Neural progenitor cell (in vitro differentiated cells): ENCODE results near the gene REEP1.

Source experiments
- EZH2 ChIP-seq: fragments of 200-600 bp; sonication (generic); IDR thresholded peaks from 2 replicates; pipeline ENCODE4 v1.6.1; 2017; ENCODE audit warnings: antibody characterized with exemption, mild to moderate bottlenecking, moderate library complexity
- EZH2phosphoT487 ChIP-seq: fragments of 200-600 bp; sonication (generic); IDR thresholded peaks from 2 replicates; pipeline ENCODE4 v1.6.1; 2017; ENCODE audit warnings: antibody characterized with exemption
- TF ChIP-seq, protein P1 (sequence below): fragments of 200-600 bp; sonication (generic); IDR thresholded peaks from 2 replicates; pipeline ENCODE4 v1.5.1; 2017; ENCODE audit warnings: antibody characterized with exemption, mild to moderate bottlenecking

DNA sequence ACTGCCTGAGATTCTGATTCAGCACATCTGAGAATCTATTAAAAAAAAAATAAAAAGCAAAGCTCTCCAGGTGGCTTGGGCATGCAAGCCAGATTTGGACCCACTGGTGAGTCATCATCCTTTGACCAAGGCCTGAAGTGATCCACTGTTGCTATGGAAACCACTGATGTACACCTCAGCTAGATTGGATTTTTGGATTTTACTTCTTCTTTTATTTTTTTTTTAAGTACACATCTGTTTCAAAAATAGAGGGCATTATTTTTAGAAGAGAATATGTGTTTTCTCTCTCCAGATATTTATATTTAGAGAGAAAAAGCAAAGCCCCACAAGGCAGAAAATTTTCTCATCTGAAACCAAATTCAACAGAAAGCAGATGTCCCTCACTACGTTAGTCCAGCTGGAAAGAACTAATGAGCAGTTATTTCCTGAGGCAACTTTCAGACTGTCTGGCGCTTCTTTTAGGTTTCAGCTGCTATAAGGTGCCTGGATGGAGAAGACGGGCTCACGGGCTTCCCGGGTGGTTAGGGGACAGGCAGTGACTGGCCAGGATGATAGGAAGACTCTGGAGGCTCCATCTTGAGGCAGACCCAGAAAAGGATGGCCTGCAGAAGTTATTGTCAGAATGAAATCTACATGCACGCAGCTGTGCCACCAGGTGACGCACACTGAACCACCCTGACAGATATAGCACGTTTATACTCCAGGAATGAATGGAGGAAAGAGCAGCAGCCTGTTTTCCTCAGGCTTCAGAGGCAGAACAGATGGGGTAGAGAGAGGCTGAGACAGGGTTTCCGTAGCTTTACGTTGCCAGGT, 87.6 kb downstream of the REEP1 start:
- TF ChIP-seq, protein P1, sequence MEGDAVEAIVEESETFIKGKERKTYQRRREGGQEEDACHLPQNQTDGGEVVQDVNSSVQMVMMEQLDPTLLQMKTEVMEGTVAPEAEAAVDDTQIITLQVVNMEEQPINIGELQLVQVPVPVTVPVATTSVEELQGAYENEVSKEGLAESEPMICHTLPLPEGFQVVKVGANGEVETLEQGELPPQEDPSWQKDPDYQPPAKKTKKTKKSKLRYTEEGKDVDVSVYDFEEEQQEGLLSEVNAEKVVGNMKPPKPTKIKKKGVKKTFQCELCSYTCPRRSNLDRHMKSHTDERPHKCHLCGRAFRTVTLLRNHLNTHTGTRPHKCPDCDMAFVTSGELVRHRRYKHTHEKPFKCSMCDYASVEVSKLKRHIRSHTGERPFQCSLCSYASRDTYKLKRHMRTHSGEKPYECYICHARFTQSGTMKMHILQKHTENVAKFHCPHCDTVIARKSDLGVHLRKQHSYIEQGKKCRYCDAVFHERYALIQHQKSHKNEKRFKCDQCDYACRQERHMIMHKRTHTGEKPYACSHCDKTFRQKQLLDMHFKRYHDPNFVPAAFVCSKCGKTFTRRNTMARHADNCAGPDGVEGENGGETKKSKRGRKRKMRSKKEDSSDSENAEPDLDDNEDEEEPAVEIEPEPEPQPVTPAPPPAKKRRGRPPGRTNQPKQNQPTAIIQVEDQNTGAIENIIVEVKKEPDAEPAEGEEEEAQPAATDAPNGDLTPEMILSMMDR, result no peak
- TF ChIP-seq EZH2, result no peak
- TF ChIP-seq EZH2phosphoT487, result no peak
